LHCN-M2 (cell line): ENCODE data around the gene FXYD4. TPM values are rescaled to one million over a fixed set of nuclear protein-coding genes. Genes with fewer than 3 reads are reported as not detected.
"Not testable (repeated sequence)": the region's sequence is repeated elsewhere in the genome, so short reads cannot be mapped to it uniquely, and the experiment has no call there.

ENCODE experiments used
- DNase-seq: peaks from one replicate; pipeline ENCODE4 v3.0.0-alpha.2; 2012; ENCODE audit warnings: low read depth
- total RNA-seq: library from RNA; depleted of rRNA; stranded (reverse); fragments of >200 nt; gene quantifications from 2 replicates; pipeline ENCODE4 v1.2.3, GENCODE V29; 2014

Gene FXYD4
- total RNA-seq, 1 experiment from 2014 or later, result not detected

- no peak for DNase-seq
Measured at GRCh38 chr10:43375401-43376020, 4.1 kb downstream of the FXYD4 start.

- DNase-seq, result no peak
Measured at GRCh38 chr10:43376046-43376635, 4.7 kb downstream of the FXYD4 start.

GRCh38 chr10:43376828-43377423 is 5.5 kb downstream of the FXYD4 start:
- DNase-seq, result no peak

- no peak for DNase-seq
Measured at GRCh38 chr10:43377424-43377883, 6.0 kb downstream of the FXYD4 start.

GRCh38 chr10:43380610-43381222 is 9.3 kb downstream of the FXYD4 start:
- no peak for DNase-seq

GRCh38 chr10:43383204-43383971 is 12.0 kb downstream of the FXYD4 start:
- peak; percentile 19 for DNase-seq

- DNase-seq, result no peak
Measured at GRCh38 chr10:43384252-43385221, 13.1 kb downstream of the FXYD4 start.

- no peak for DNase-seq
Measured at GRCh38 chr10:43385412-43386004, 14.1 kb downstream of the FXYD4 start.

- DNase-seq, result no peak
Measured at GRCh38 chr10:43386549-43386948, 15.1 kb downstream of the FXYD4 start.

- DNase-seq, result no peak
Measured at GRCh38 chr10:43386981-43387677, 15.7 kb downstream of the FXYD4 start.

GRCh38 chr10:43387678-43388032 is 16.2 kb downstream of the FXYD4 start:
- no peak for DNase-seq

- no peak for DNase-seq
Measured at GRCh38 chr10:43389867-43390266, 18.4 kb downstream of the FXYD4 start.

GRCh38 chr10:43390333-43390732 is 18.9 kb downstream of the FXYD4 start:
- no peak for DNase-seq

- peak; percentile 60 for DNase-seq
Measured at GRCh38 chr10:43390759-43391158, 19.3 kb downstream of the FXYD4 start.

- no peak for DNase-seq
Measured at GRCh38 chr10:43391496-43391895, 20.1 kb downstream of the FXYD4 start.

- no peak for DNase-seq
Measured at GRCh38 chr10:43392748-43393147, 21.3 kb downstream of the FXYD4 start.

- not testable (repeated sequence) for DNase-seq
Measured at GRCh38 chr10:43393186-43393585, 21.8 kb downstream of the FXYD4 start.

GRCh38 chr10:43393606-43394360 is 22.3 kb downstream of the FXYD4 start:
- DNase-seq, result no peak

- no peak for DNase-seq
Measured at GRCh38 chr10:43394868-43395267, 23.4 kb downstream of the FXYD4 start.
